HL-60 (cell line): Measurements from ENCODE around the gene MLN.

ENCODE experiments used
- DNase-seq, 2 experiments: peaks; one replicate each; pipeline ENCODE4 v3.0.0-alpha.2; 2010 to 2020; ENCODE audit warnings: low read depth in 1 of 2, low spot score in 1 of 2
- H3K27ac ChIP-seq: fragments of 250-450 bp; sonication (Bioruptor Pico); replicated peaks from 2 replicates; pipeline ENCODE4 v1.5.1; 2020; ENCODE audit warnings: mild to moderate bottlenecking, moderate library complexity
- H3K27me3 ChIP-seq: fragments of 250-450 bp; sonication (Bioruptor Pico); 2 replicates; pipeline ENCODE4 v1.5.1; 2021; ENCODE audit warnings: mild to moderate bottlenecking, moderate library complexity; ENCODE audit not compliant: insufficient read depth, poor library complexity, severe bottlenecking
- H3K4me3 ChIP-seq: replicated peaks from 2 replicates; pipeline ENCODE4 v1.5.1; 2011; ENCODE audit warnings: mild to moderate bottlenecking, control low read depth, low read length; ENCODE audit not compliant: insufficient read depth
- CTCF ChIP-seq: IDR thresholded peaks from one replicate; pipeline ENCODE4 v1.5.1; 2011; ENCODE audit warnings: low read length, control low read depth, inconsistent platforms; ENCODE audit not compliant: insufficient read depth
- GABPA ChIP-seq: IDR thresholded peaks from 2 replicates; pipeline ENCODE4 v1.6.1; 2012; ENCODE audit warnings: low read depth
- POLR2AphosphoS5 ChIP-seq: IDR thresholded peaks from 2 replicates; pipeline ENCODE4 v1.6.1; 2012; ENCODE audit warnings: low read depth
- REST ChIP-seq: IDR thresholded peaks from 2 replicates; pipeline ENCODE4 v1.6.1; 2012; ENCODE audit warnings: low read depth; ENCODE audit not compliant: insufficient replicate concordance
- SPI1 ChIP-seq: IDR thresholded peaks from 2 replicates; pipeline ENCODE4 v1.6.1; 2012; ENCODE audit warnings: low read depth, mild to moderate bottlenecking, borderline replicate concordance

The MLN gene

GRCh38 chr6:33813990-33814985, 10.5 kb upstream of the MLN start:
- H3K27me3 ChIP-seq = peaks cover 2% of the 10 kb centered on the region
- no peak for TF ChIP-seq CTCF
- no peak for TF ChIP-seq POLR2AphosphoS5
- no peak for TF ChIP-seq REST
- no peak for TF ChIP-seq GABPA
- no peak for TF ChIP-seq SPI1
- no peak overlapping the region for H3K27ac ChIP-seq
- no peak for DNase-seq
- no peak overlapping the region for H3K4me3 ChIP-seq

- no peak overlapping the region for H3K27ac ChIP-seq
- peaks cover 2% of the 10 kb centered on the region for H3K27me3 ChIP-seq
- no peak overlapping the region for H3K4me3 ChIP-seq
- TF ChIP-seq POLR2AphosphoS5 (no peak), REST (peak; percentile 13)
- no peak for DNase-seq
Observed at GRCh38 chr6:33813246-33813904, 9.6 kb upstream of the MLN start.

GRCh38 chr6:33812669-33813068, 8.9 kb upstream of the MLN start:
- peak; percentile 99 for TF ChIP-seq REST
- no peak for TF ChIP-seq SPI1
- H3K27ac ChIP-seq = no peak overlapping the region
- no peak overlapping the region for H3K4me3 ChIP-seq
- DNase-seq = no peak
- peaks cover 9% of the 10 kb centered on the region for H3K27me3 ChIP-seq

- Histone ChIP-seq H3K27ac (no peak overlapping the region), H3K4me3 (no peak overlapping the region), H3K27me3 (peaks cover 13% of the 10 kb centered on the region)
- TF ChIP-seq REST (no peak), CTCF (no peak), GABPA (no peak), SPI1 (no peak), POLR2AphosphoS5 (no peak)
- DNase-seq = no peak
Observed at GRCh38 chr6:33809594-33809993, 5.8 kb upstream of the MLN start.
